ENCODE measurements around the gene NFIA.

Gene NFIA

DNA sequence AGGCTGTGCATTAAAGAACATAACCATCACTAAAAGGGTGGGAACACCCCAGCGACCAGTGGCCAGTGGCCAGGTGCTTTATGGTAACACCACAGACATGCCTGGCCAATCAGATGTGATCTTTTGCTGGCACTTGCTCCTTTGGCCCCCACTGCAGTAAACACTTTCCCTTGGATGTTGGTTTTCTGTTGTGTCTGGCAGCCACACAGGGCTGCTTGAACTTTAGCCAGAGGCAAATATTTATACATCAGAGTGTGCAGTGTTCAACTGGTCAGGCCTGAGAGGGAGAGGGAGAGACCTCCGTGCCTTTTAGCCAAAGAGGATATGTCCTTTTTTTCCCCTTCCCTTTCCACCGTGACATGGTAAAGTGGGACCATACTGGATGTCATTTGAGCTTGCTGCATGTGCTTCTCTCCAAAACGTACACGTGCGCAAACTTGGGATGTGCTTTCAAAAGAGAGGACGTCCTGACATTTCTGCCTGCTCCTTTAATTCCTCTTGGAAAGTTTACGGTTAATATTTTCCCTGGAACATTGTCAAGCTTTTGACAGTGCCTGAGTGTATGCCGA, 101.2 kb downstream of the NFIA start:
- Mint-ChIP-seq H3K4me1 (ENCODE audit: low read depth) (no peaks in the 10 kb centered on the region), H3K9me3 (no peaks in the 10 kb centered on the region), H3K27me3 (ENCODE audit: low read depth) (peaks cover 6% of the 10 kb centered on the region), H3K27ac (no peak overlapping the region), H3K4me3 (no peak overlapping the region), H3K36me3 (ENCODE audit: low read depth) (no peaks in the 10 kb centered on the region)
- DNase-seq (ENCODE audit: low spot score), result no peak

DNA sequence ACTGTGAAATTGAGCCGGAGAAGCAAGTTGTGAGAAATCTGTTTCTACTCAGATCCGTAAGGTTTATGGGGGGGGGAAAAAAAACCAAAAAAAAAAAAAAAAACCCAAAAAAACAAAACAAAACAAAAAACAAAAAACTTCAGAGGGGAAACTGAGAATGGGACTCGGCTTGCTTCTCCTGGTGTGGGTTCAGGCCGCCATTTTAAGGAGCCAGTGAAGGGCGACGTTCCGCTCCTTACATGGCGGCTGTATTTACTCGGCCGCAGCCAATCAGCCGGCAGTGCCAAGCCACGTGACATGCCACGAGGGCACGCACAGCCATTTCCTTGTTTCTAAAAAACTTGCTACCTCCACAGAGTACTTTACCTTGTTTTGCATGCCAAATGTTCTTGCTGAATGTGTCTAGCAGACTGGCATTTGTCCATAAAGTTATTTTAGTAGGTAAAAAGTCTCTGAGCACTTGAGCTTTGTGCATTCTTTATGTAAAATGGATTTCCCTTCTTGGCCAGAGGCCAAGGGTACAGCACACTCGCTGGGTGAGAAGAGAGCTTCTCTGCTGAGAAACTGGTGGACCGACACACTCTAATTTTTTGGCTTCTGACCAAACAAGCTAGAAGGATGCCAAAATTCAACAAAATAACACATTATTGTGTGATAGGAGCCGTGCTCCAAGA, 101.8 kb downstream of the NFIA start:
- Mint-ChIP-seq H3K36me3 (ENCODE audit: low read depth) (no peaks in the 10 kb centered on the region), H3K4me3 (no peak overlapping the region), H3K27ac (no peak overlapping the region), H3K9me3 (no peaks in the 10 kb centered on the region), H3K27me3 (ENCODE audit: low read depth) (peaks cover 6% of the 10 kb centered on the region), H3K4me1 (ENCODE audit: low read depth) (no peaks in the 10 kb centered on the region)
- DNase-seq (ENCODE audit: low spot score), result no peak

DNA sequence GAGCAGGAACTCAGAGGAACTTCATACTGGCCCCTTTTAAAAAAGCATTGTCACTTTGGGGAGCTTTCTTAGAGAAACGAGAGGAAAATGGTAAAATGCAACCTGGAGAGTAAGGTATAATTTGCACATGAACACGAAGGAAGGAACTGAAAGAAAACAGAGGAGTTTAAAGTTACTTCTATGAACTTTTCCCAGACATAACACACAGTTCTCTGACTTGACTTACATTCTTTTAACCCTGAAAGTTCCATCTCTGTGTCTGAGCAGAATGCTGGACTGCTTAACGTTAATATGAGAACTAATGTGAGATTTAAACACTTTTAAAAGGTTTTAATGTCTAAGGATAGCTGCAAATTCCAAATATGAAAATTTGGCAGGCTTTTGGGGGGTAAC, 102.3 kb downstream of the NFIA start:
- Mint-ChIP-seq H3K4me3 (no peak overlapping the region), H3K9me3 (no peaks in the 10 kb centered on the region), H3K4me1 (ENCODE audit: low read depth) (no peaks in the 10 kb centered on the region), H3K27ac (no peak overlapping the region), H3K36me3 (ENCODE audit: low read depth) (no peaks in the 10 kb centered on the region), H3K27me3 (ENCODE audit: low read depth) (peaks cover 6% of the 10 kb centered on the region)
- no peak for DNase-seq (ENCODE audit: low spot score)

DNA sequence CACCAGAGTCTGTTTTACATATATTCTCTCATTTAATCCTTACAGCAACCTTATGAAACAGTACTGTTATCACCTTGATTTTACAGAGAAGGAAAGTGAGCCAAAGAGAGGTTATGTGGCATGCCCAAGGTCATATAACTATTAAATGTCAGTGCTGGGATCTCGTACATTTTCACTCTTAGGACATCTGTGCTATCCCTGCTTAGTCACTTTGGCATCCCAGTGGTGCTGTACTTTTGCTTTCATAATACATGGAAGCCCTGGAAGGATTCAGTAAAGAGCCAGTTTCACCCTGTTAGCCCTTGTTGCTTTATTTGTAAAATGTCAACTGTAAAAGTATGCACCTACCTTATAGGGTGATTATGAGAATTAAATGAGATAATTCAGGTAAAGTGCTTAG, 104.4 kb downstream of the NFIA start:
- Mint-ChIP-seq H3K9me3 (no peaks in the 10 kb centered on the region), H3K4me3 (no peak overlapping the region), H3K4me1 (ENCODE audit: low read depth) (no peaks in the 10 kb centered on the region), H3K36me3 (ENCODE audit: low read depth) (no peaks in the 10 kb centered on the region), H3K27me3 (ENCODE audit: low read depth) (peaks cover 3% of the 10 kb centered on the region), H3K27ac (no peak overlapping the region)
- DNase-seq (ENCODE audit: low spot score), result no peak

DNA sequence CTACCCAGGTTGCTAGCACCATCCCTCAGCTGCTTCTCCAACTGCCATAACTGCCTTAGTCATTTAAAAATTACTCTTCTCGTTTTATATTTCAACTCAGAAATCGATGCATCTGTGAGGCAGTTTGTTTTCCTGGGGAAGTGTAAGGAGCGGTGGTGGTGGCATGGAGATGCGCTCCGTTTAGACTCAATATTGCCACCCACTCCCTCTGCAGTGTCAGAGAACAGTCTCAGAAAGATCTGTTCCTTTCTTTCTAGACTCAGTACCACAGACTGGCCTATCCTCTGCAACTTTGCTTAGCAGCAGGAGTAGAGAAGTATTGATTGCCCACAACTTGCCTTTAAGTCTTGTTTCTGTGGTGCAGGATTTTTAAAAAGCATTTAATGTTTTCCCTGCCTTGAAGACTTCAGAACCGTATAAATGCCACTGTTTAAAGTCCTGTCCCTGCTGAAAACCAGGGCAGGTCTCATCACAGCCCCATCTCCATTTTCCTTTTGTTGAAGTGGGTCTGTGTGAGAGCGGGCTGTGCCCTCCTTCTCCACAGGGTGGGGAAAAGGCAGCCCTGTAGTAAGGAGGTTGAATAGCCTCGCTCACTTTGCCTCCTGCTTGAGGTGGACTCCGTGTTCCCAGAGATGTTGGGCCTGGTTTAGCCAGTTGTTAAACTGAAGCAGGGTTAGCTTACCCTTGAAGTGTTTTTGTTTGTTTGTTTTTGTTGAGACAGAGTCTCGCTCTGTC, 105.2 kb downstream of the NFIA start:
- H3K27ac Mint-ChIP-seq, result no peak overlapping the region
- no peaks in the 10 kb centered on the region for H3K4me1 Mint-ChIP-seq (ENCODE audit: low read depth)
- no peaks in the 10 kb centered on the region for H3K9me3 Mint-ChIP-seq
- H3K36me3 Mint-ChIP-seq (ENCODE audit: low read depth), result no peaks in the 10 kb centered on the region
- H3K4me3 Mint-ChIP-seq, result no peak overlapping the region
- no peak for DNase-seq (ENCODE audit: low spot score)
- H3K27me3 Mint-ChIP-seq (ENCODE audit: low read depth), result peaks cover 2% of the 10 kb centered on the region

DNA sequence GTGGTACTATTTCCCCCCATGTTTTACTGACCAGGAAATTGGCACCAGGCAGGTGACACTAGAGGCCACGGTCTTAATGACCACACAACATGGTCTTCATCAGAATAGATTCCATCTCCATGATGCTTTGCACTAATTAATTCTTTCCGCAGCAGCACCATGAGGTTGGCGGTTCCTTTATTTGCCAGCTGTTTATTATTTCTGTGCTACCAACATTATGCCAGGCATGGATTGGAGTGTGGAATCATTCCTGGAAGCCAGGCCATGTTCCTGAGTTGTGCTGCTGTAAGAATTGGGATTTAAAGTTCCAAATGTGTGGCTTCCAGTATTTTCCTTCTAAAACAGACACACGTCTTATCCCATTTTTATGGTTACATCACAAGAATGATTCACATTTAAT, 107.8 kb downstream of the NFIA start:
- H3K27ac Mint-ChIP-seq, result no peak overlapping the region
- no peak overlapping the region for H3K4me3 Mint-ChIP-seq
- H3K9me3 Mint-ChIP-seq, result no peaks in the 10 kb centered on the region
- no peaks in the 10 kb centered on the region for H3K36me3 Mint-ChIP-seq (ENCODE audit: low read depth)
- peaks cover 5% of the 10 kb centered on the region for H3K27me3 Mint-ChIP-seq (ENCODE audit: low read depth)
- DNase-seq (ENCODE audit: low spot score), result no peak
- no peaks in the 10 kb centered on the region for H3K4me1 Mint-ChIP-seq (ENCODE audit: low read depth)

DNA sequence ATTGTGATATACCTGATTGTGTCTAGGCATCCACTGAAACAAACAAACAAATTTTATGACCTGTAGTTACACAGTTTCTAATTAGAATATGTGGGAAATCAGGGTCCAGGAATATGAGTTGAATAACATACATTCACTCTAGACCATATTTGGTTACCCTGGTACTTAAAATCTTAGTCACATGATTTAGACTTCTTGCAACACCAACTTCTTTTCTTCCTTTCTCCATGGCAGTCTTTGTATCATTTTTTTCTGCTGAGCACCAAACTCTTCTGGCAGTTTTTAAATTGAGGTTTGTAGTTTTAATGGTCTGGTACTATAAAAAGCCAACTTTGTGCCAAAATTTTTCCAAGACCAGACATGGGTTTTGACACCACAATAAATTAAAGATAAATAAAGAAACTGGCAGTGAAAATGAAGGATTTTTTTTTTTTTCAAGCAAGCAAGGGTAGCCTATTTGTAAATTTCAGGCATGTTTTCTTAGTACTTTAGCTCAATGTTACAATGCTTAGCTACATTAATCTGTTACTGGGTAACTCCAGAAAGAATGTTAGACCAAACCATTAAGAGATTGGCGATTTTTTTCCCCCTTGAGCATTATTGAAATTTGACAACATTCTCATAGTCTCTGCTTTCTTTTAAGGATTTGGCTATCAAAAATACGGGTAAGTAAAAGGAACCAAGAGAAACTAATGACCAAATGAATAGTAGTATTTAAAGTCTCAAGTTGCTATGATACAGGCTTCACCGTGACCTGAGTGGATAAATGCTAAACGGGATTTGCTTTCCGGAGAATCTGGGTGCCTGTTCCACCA, 108.5 kb downstream of the NFIA start:
- peaks cover 5% of the 10 kb centered on the region for H3K27me3 Mint-ChIP-seq (ENCODE audit: low read depth)
- H3K27ac Mint-ChIP-seq, result no peak overlapping the region
- no peaks in the 10 kb centered on the region for H3K36me3 Mint-ChIP-seq (ENCODE audit: low read depth)
- no peaks in the 10 kb centered on the region for H3K4me1 Mint-ChIP-seq (ENCODE audit: low read depth)
- no peaks in the 10 kb centered on the region for H3K9me3 Mint-ChIP-seq
- DNase-seq (ENCODE audit: low spot score), result no peak
- no peak overlapping the region for H3K4me3 Mint-ChIP-seq

DNA sequence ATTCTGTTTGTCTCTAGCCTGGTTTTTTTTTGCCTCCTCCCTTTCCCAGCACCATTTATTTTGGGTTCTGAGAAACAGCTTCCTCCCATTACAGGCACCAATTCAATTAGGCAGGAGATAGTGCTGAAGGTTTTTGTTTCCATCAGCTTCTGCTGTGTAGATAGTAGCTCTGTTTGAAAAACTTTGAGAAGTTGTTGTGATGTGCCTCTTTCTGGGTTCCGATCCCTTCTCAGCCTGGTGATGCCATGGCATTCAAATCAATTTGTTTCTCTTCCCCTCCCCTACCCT, 109.0 kb downstream of the NFIA start:
- Mint-ChIP-seq H3K27me3 (ENCODE audit: low read depth) (peaks cover 5% of the 10 kb centered on the region), H3K4me1 (ENCODE audit: low read depth) (no peaks in the 10 kb centered on the region), H3K9me3 (no peaks in the 10 kb centered on the region), H3K36me3 (ENCODE audit: low read depth) (no peaks in the 10 kb centered on the region), H3K4me3 (no peak overlapping the region), H3K27ac (no peak overlapping the region)
- DNase-seq (ENCODE audit: low spot score), result no peak

DNA sequence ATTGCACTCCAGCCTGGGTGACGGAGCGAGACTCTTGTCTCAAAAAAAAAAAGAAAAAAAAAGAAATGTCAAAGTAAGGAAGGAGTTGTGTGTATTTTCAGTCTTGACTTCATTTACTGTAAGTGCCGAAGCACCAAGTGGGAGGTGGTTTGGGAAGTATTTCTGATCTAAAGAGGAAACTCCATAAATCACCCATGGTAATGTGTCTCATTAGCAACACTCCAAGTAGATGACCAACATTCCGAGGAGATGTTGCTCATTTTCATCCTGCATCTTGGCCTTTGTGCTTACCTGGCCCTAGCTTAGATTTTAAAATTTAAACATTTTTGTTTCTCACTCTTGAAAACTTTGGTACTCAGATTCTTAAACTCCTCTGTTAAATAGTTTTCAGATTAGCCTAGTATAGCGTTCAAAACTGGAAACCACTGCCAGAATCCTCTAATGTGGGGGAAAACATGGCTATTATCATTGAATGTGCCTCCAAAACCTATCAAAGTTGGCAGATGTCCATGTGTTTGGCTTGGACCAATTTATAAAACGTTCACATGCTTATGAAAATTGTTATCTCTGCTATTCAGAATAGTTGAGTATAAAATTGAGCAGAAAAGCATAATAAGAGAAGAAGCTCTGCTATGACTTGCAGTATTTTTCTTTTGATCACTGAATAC, 110.4 kb downstream of the NFIA start:
- H3K27ac Mint-ChIP-seq, result no peak overlapping the region
- H3K27me3 Mint-ChIP-seq (ENCODE audit: low read depth), result peaks cover 5% of the 10 kb centered on the region
- no peaks in the 10 kb centered on the region for H3K36me3 Mint-ChIP-seq (ENCODE audit: low read depth)
- DNase-seq (ENCODE audit: low spot score), result no peak
- no peaks in the 10 kb centered on the region for H3K4me1 Mint-ChIP-seq (ENCODE audit: low read depth)
- H3K4me3 Mint-ChIP-seq, result no peak overlapping the region
- H3K9me3 Mint-ChIP-seq, result no peaks in the 10 kb centered on the region

DNA sequence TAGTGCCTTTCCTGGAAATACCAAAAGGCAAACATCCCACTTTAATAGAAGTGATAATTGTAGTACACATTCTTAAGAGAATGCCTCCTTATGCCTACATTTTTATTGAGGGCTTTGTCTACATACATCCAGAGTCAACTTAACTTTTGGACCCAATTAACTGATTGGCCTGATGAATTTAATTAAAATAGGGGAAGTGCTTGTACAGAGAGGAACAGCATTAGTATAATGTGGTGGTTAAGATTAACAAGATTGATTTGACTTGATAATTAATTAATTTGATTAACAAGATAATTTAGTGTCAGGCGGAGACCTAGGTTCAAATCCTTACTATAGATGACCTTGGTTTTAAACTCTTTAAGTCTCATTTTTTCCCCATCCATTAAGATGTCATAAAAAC, 111.4 kb downstream of the NFIA start:
- DNase-seq (ENCODE audit: low spot score), result no peak
- Mint-ChIP-seq H3K4me1 (ENCODE audit: low read depth) (no peaks in the 10 kb centered on the region), H3K27me3 (ENCODE audit: low read depth) (peaks cover 5% of the 10 kb centered on the region), H3K27ac (no peak overlapping the region), H3K9me3 (no peaks in the 10 kb centered on the region), H3K4me3 (no peak overlapping the region), H3K36me3 (ENCODE audit: low read depth) (no peaks in the 10 kb centered on the region)

DNA sequence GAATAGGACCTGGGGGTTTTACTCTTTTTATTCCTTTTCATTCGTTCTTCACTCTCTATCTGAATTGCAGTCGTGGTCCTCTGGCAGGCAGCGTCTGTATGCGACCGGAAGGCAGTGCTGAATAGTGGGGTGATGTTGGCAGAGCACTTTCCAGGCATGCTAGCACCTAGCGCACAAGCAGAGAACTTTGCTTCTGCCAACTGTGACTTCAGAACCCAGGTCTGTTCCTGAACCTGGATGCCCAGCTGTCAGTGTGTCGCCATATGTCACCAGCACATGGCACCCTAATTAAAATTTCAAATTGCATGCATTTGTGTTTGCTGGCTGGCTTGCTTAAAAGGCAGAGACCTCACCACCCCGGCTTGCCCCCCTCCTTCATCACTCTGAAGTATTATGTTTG, 116.2 kb downstream of the NFIA start:
- no peaks in the 10 kb centered on the region for H3K36me3 Mint-ChIP-seq (ENCODE audit: low read depth)
- no peaks in the 10 kb centered on the region for H3K4me1 Mint-ChIP-seq (ENCODE audit: low read depth)
- DNase-seq (ENCODE audit: low spot score), result no peak
- no peaks in the 10 kb centered on the region for H3K9me3 Mint-ChIP-seq
- H3K27me3 Mint-ChIP-seq (ENCODE audit: low read depth), result peaks cover 7% of the 10 kb centered on the region
- H3K27ac Mint-ChIP-seq, result no peak overlapping the region
- H3K4me3 Mint-ChIP-seq, result no peak overlapping the region

DNA sequence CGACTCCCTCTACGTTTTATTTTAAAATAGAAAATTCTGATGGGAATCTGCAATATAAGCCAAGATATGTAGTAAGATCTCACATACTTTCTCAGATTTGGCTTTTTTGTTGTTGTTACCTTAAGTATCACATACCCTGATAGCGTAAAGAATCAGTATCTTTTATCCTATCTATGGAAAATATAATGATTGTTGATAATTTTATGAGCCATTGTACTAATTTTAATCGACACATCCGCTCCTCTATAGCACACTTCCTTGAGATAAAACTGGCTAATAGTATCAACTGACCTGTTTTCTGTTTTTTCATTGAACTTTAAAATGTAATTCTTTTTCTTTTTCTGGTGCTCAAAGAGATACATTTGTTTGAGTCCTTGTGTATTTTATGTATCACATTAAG, 118.7 kb downstream of the NFIA start:
- Mint-ChIP-seq H3K27me3 (ENCODE audit: low read depth) (peaks cover 2% of the 10 kb centered on the region), H3K4me1 (ENCODE audit: low read depth) (no peaks in the 10 kb centered on the region), H3K4me3 (no peak overlapping the region), H3K36me3 (ENCODE audit: low read depth) (no peaks in the 10 kb centered on the region), H3K9me3 (no peaks in the 10 kb centered on the region), H3K27ac (no peak overlapping the region)
- no peak for DNase-seq (ENCODE audit: low spot score)

DNA sequence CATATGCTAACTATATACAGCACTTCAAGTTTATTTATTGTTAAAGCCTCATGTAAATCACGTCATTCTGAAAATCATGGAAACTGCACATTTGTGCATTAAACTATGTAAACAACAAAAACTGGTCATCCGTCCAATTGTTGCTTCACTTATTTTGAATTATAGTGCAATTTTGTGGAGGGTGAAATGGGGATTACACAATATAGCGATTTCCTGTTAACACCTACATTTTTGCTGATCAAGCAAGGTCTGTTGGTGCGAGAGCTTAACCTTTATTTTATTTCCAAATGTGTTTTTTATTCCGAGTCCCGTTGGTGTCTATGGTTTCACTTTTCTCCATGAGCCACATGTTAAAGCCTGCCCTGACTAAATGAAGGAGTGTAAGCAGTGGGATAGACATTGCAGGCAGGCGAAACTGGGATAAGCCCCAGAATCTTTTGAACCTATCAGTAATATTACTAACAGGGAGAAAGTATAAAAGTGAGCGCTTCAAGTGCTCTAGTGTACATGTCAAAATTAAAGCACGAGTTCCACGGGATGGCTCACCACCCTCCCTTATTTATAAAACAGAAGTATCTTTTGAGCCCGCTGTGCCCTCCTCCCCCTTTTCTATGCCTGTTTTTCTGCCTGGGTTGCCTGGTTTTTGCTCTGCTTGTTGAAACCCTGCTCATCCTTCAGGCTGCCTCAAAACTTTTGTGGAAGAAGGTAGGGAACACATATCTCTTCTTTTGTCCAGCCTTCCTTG, 120.7 kb downstream of the NFIA start:
- Mint-ChIP-seq H3K4me3 (no peak overlapping the region), H3K4me1 (ENCODE audit: low read depth) (no peaks in the 10 kb centered on the region), H3K36me3 (ENCODE audit: low read depth) (no peaks in the 10 kb centered on the region), H3K9me3 (no peaks in the 10 kb centered on the region), H3K27me3 (ENCODE audit: low read depth) (peaks cover 2% of the 10 kb centered on the region), H3K27ac (no peak overlapping the region)
- no peak for DNase-seq (ENCODE audit: low spot score)
